GM21515 (cell line): Measurements from ENCODE around the gene PIGB.
"Not testable (repeated sequence)": the region's sequence is repeated elsewhere in the genome, so short reads cannot be mapped to it uniquely, and the experiment has no call there.

Experiments used
- ATAC-seq: cut with Tn5 transposase; IDR thresholded peaks from one replicate; pipeline ENCODE4 v1.9.1; 2021; ENCODE audit not compliant: unreplicated experiment

PIGB gene

DNA sequence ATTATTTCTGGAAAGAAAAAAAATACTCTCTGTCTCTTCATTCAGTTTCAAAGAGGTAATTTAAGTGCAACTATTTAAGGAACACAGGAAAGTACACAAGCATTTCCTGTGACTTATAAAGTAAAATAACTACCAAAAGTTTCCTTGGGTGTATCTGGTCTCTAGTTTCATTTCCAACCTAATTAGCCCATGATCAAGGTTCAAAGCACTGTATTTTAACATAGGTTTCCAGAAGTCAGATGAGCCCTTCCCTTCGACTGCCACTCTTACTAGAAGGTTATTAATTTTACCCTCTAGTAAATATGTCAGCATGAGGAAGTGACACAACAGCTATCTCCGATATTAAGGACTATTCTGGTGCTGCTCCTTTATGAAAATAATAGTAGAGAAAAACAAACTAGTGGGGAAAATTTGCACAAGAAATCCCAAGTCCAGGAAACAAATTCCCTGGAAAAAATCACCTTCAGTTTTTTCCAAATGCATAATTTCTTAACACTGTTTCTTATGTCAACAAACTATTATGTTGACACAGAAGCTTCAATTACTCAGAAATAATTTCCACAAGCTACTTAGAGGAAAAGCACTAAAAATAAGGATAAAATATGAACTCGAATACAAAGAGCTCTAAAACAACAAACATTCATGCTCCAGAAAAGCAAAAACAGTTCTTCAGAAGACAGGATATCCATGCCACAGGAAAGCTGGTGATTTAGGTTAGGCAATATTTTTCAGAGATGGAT lies 53.8 kb downstream of the PIGB start:
- ATAC-seq: peak; percentile 51

DNA sequence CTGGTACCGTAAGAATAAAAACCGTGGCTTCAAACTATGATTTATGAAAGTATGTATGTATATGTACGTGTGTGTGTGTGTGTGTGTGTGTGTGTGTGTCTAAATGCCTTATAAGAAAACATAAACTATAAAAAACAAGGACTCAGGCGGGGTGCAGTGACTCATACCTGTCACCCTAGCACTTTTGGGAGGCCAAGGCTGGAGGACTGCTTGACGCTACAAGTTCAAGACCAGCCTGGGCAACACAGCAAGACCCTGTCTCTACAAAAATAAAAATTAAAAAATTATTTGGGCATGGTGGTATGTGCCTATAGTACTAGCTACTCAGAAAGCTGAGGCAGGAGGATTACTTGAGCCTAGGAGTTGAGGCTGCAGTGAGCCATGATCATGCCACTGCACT lies 60.1 kb downstream of the PIGB start:
- ATAC-seq: no peak

DNA sequence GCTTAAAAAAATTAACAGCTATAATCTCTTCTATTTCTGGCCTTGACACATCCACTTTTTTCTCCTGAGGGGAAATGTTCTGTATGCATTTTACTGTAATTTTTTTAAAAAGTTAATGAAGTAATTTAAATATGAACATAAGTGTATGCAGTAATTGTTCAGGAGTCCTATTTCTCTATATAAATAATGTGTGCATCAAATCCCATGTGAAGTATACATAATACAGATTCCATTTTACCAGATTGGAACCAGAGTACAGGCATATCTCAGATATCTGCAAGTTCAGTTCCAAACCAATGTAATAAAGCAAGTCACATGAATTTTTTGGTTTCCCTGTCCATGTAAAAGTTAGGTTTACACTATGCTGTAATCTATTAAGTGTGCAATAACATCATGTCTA lies 62.6 kb downstream of the PIGB start:
- ATAC-seq: no peak

DNA sequence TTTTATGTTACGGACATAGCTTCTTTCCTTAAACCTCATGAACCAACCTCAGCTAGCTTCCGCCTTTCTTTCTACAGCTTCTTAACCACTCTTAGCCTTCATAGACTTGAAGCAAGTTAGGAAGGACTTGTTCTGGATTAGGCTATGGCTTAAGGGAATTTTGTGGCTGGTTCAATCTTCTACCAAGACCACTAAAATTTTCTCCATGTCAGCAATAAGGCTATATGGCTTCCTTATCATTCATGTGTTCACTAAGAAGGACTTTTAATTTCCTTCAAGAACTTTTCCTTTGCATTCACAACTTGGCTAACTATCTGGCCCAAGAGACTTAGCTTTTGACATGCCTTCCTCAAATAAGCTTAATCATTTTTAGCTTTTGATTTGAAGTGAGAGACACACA lies 64.7 kb downstream of the PIGB start:
- no peak for ATAC-seq

DNA sequence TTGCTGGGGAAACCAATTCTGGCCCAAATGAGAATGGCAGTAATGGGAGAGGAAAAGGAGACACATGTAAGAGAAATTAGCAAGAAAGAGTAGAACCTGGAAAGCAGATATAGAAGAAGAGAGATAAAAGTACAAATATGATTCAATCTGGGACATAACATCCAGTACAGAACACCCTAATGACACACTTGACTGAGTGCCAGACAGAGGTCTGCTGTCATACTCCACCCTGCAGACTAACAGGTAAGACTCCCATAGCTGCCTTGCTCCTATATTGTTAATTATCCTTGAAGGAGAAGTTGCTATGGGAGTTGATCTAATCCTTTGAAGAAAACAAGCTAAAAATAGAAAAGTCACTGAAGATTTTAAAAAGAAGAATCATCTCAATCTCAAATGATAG lies 68.0 kb downstream of the PIGB start:
- ATAC-seq: no peak

DNA sequence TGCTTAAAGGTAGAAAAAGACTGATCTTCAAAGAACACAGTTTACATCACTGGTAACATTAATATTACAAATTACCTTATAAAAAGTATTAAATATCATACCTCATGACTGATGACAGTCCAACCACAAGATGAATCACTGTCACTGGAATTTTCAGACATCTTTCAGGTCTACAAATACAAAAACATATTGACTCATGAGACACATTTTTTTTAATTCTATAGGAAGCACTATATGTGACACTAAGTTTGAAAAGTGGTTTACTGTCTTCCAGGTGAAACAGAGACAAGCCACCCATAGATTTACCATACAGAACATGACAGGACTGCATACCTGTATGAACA lies 70.2 kb downstream of the PIGB start:
- ATAC-seq: no peak

DNA sequence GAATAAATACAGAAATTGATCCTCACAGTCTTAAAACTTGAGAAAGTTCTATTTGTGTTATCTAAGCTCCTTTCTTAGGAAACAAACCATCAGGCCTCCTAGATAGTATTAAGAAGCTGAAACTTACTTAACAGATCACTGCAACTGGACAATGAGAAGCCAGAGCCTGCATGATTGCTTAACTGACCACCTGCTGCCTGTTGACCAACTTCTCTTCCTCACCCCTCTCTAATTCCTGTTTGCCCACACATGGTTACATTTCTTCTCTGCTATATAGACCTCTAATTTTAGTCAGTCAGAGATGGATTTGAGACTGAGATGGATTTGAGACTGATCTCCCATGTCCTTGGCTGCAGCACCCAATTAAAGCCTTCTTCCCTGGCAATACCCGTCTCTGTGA lies 75.7 kb downstream of the PIGB start:
- no peak for ATAC-seq

DNA sequence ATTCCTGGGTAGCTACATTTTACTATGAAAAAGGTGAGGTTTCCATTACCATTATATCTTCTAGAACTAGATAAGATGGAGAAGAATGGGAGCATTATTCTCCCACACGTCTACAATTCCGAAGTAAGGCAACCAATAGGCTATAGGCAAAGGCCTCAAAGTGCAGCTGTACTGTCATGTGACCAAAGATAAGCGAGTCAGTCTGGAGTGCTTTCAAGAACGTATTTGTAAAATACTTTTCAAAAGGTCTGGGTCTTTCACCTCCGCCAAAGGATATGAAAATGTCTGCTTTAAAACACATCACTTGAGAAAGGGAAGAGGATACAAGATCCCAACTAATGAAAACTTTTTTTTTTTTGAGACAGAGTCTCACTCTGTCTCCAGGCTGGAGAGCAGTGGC lies 79.2 kb downstream of the PIGB start:
- ATAC-seq: no peak

DNA sequence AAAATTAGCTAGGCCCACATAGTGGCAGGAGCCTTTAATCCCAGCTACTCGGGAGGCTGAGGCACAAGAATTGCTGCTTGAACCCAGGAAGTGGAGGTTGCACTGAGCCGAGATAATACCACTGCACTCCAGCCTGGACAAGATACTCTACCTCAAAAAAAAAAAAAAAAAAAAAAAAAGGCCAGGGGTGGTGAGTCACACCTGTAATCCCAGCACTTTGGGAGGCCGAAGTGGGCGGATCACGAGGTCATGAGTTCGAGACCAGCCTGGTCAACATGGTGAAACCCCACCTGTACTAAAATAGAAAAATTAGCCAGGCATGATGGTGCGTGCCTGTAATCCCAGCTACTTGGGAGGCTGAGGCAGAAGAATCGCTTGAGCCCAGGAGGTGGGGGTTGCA lies 81.0 kb downstream of the PIGB start:
- not testable (repeated sequence) for ATAC-seq

DNA sequence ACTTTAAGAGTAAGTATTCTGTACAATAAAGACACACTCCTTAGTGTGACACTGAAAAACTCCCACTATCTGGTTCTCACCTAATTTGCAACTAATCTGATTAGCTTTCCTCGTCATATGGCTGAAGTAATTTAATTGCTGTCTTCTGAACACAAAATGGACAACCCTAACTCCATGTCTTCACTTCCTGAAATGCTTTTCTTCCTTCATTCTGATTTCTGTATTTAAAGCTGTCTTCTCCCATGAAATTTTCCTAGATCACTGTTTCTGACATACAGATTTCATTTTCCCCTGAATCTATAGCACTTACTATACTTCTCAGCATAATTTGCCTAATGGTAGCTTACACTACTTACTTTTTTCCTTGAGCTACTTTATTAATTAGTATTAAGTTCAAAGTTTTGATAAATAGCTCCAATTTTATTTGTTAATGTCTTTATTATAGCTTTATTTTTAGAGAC lies 82.8 kb downstream of the PIGB start:
- no peak for ATAC-seq

DNA sequence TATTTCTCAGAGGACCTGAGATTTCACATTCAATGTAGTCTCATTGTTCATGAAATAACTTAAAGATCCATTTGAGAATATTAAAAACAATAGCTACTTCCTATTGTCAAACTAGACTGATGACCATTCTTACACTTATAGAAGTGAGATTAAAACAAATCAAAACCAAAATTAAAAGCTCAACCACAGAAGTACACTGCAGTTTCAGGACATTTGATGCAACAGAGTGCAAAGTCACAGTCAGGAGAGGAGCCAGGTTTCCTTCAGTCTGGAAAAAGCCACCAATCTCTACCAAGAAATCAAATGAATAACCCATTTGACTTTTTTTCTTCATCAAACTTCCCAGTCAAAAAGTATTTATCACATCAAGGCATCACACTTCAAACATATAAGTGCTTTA lies 83.7 kb downstream of the PIGB start:
- ATAC-seq: peak; percentile 42

DNA sequence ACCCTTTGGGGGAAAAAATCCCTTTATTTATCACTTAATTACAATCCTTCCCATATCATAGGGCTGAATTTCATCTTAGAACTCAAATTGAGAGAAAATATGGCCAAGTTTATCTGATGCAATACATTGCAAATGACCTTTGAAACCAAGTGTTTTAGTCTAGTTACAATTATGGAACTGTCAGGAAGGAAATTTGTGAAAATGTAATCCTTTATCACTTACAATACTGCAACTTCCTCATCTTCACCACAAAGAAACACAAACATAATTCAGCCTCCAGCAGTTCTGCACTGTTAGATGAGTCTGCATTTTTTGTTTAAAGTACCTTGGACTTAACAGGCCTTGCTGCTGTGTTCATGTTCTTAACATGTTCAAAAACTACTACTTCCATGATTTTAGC lies 84.5 kb downstream of the PIGB start:
- ATAC-seq: no peak
